IMR-90 (cell line): Measurements from ENCODE around the gene ANO1. TPM values are rescaled to one million over a fixed set of nuclear protein-coding genes. Genes with fewer than 3 reads are reported as not detected.

Experiments
- ATAC-seq: fragments of 200-7000 bp; cut with Tn5 transposase; 2 replicates; pipeline ENCODE4 v1.9.1; 2020; ENCODE audit warnings: low read depth, mild to moderate bottlenecking, moderate library complexity
- BruUV-seq: library from RNA; stranded (reverse); fragments of 400-500 nt; replicated peaks from 2 replicates; lab custom pipeline; 2021; lab: Mats Ljungman, UMichigan
- CTCF ChIA-PET: fragments of 300-600 bp; formaldehyde crosslinking; extraction: SDS; loops from one replicate; lab custom pipeline; 2021; ENCODE audit warnings: antibody characterized with exemption; lab: Yijun Ruan, JAX
- POLR2A ChIA-PET: fragments of 300-600 bp; sonication (Branson Sonifier 250); formaldehyde crosslinking; loops from one replicate; lab custom pipeline; 2022; ENCODE audit warnings: antibody characterized with exemption; ENCODE audit not compliant: unreplicated experiment; lab: Charles Lee
- DNase-seq: peaks from one replicate; pipeline ENCODE4 v3.0.0; 2013
- H2AFZ ChIP-seq: replicated peaks from 2 replicates; pipeline ENCODE3; 2013; ENCODE audit warnings: low read length, mild to moderate bottlenecking; ENCODE audit not compliant: poor library complexity
- H2AK5ac ChIP-seq: 2 replicates; pipeline ENCODE4 v1.6.1; 2013; ENCODE audit warnings: low read depth, low read length, inconsistent platforms
- H2AK9ac ChIP-seq: replicated peaks from 2 replicates; pipeline ENCODE3; 2013; ENCODE audit warnings: mild to moderate bottlenecking, low read depth, low read length, moderate library complexity; ENCODE audit not compliant: poor library complexity
- H2BK120ac ChIP-seq: 2 replicates; pipeline ENCODE4 v1.6.1; 2013; ENCODE audit warnings: low read depth, low read length, inconsistent platforms
- H2BK15ac ChIP-seq: 3 replicates; pipeline ENCODE4 v1.6.1; 2013; ENCODE audit warnings: low read depth, low read length, inconsistent platforms
- H2BK20ac ChIP-seq: 2 replicates; pipeline ENCODE4 v1.6.1; 2013; ENCODE audit warnings: low read depth, mild to moderate bottlenecking, inconsistent platforms, low read length, moderate library complexity
- H2BK5ac ChIP-seq: 2 replicates; pipeline ENCODE4 v1.6.1; 2013; ENCODE audit warnings: mild to moderate bottlenecking, low read depth, low read length, inconsistent platforms; ENCODE audit not compliant: poor library complexity, severe bottlenecking
- H3K14ac ChIP-seq: replicated peaks from 2 replicates; pipeline ENCODE4 v1.6.1; 2013; ENCODE audit warnings: low read depth, low read length, inconsistent platforms
- H3K18ac ChIP-seq: 2 replicates; pipeline ENCODE4 v1.6.1; 2013; ENCODE audit warnings: low read depth, low read length, control low read depth
- H3K23ac ChIP-seq: 2 replicates; pipeline ENCODE4 v1.6.1; 2013; ENCODE audit warnings: low read depth, low read length, inconsistent platforms
- H3K27ac ChIP-seq: 2 replicates; pipeline ENCODE4 v1.5.1; 2013; ENCODE audit warnings: mild to moderate bottlenecking, control low read depth, low read length; ENCODE audit not compliant: insufficient read depth
- H3K27me3 ChIP-seq: 2 replicates; pipeline ENCODE4 v1.6.1; 2013; ENCODE audit warnings: low read length; ENCODE audit not compliant: control insufficient read depth, insufficient read depth
- H3K36me3 ChIP-seq: 2 replicates; pipeline ENCODE4 v1.6.1; 2013; ENCODE audit warnings: low read length, mixed read lengths; ENCODE audit not compliant: control insufficient read depth, insufficient read depth
- H3K4ac ChIP-seq: 2 replicates; pipeline ENCODE4 v1.6.1; 2013; ENCODE audit warnings: low read depth, low read length, inconsistent platforms
- H3K4me1 ChIP-seq: 2 replicates; pipeline ENCODE4 v1.6.1; 2013; ENCODE audit warnings: low read length, mixed read lengths; ENCODE audit not compliant: control insufficient read depth, insufficient read depth
- H3K4me2 ChIP-seq: 2 replicates; pipeline ENCODE4 v1.6.1; 2013; ENCODE audit warnings: low read depth, mild to moderate bottlenecking, control low read depth, low read length, moderate library complexity
- H3K4me3 ChIP-seq: 2 replicates; pipeline ENCODE4 v1.5.1; 2013; ENCODE audit warnings: low read depth, mild to moderate bottlenecking, control low read depth, low read length, moderate library complexity; ENCODE audit not compliant: insufficient read depth
- H3K56ac ChIP-seq: 2 replicates; pipeline ENCODE4 v1.6.1; 2013; ENCODE audit warnings: low read length, inconsistent platforms; ENCODE audit not compliant: insufficient read depth; ENCODE audit errors: extremely low read depth
- H3K79me1 ChIP-seq, 2 experiments: 2 replicates each; pipeline ENCODE4 v1.6.1; 2013; ENCODE audit warnings: low read length in 2 of 2, inconsistent platforms in 1 of 2, low read depth in 1 of 2
- H3K9ac ChIP-seq: 2 replicates; pipeline ENCODE4 v1.6.1; 2013; ENCODE audit warnings: low read depth, low read length, control low read depth
- H3K9me1 ChIP-seq: 2 replicates; pipeline ENCODE4 v1.6.1; 2013; ENCODE audit warnings: low read length, inconsistent platforms; ENCODE audit not compliant: insufficient read depth
- H3K9me3 ChIP-seq: 2 replicates; pipeline ENCODE4 v1.6.1; 2013; ENCODE audit warnings: low read length; ENCODE audit not compliant: control insufficient read depth, insufficient read depth
- H4K20me1 ChIP-seq: 2 replicates; pipeline ENCODE4 v1.6.1; 2013; ENCODE audit warnings: low read length, inconsistent platforms; ENCODE audit not compliant: insufficient read depth
- H4K5ac ChIP-seq: 2 replicates; pipeline ENCODE4 v1.6.1; 2013; ENCODE audit warnings: mild to moderate bottlenecking, low read depth, low read length, control low read depth
- H4K8ac ChIP-seq, 2 experiments: 2 replicates each; pipeline ENCODE4 v1.6.1; 2013; ENCODE audit warnings: low read depth in 2 of 2, low read length in 2 of 2, control low read depth in 1 of 2, inconsistent platforms in 1 of 2
- H4K91ac ChIP-seq: 2 replicates; pipeline ENCODE4 v1.6.1; 2013; ENCODE audit warnings: low read depth, low read length, inconsistent platforms; ENCODE audit not compliant: insufficient read depth
- BHLHE40 ChIP-seq: fragments of 150-350 bp; IDR thresholded peaks from 2 replicates; pipeline ENCODE4 v1.6.1; 2016; ENCODE audit warnings: mild to moderate bottlenecking, low read depth, low read length
- CEBPB ChIP-seq: IDR thresholded peaks from 2 replicates; pipeline ENCODE4 v1.6.1; 2012; ENCODE audit warnings: low read depth, low read length, improper control_type of control experiment
- CHD1 ChIP-seq: IDR thresholded peaks from 2 replicates; pipeline ENCODE4 v1.6.1; 2012; ENCODE audit warnings: low read depth, low read length, improper control_type of control experiment
- CTCF ChIP-seq: conservative IDR thresholded peaks from 2 replicates; pipeline ENCODE4 v1.5.1; 2012; ENCODE audit warnings: mild to moderate bottlenecking, low read depth, low read length, improper control_type of control experiment
- ELK1 ChIP-seq: fragments of 150-350 bp; IDR thresholded peaks from 2 replicates; pipeline ENCODE4 v1.6.1; 2016; ENCODE audit warnings: low read depth, mild to moderate bottlenecking, low read length, moderate library complexity, borderline replicate concordance
- FOS ChIP-seq: fragments of 150-350 bp; IDR thresholded peaks from 2 replicates; pipeline ENCODE4 v1.6.1; 2016; ENCODE audit warnings: low read depth, low read length
- MAZ ChIP-seq: IDR thresholded peaks from 2 replicates; pipeline ENCODE4 v1.6.1; 2012; ENCODE audit warnings: low read depth, mild to moderate bottlenecking, low read length, improper control_type of control experiment, moderate library complexity, borderline replicate concordance
- MXI1 ChIP-seq: IDR thresholded peaks from 2 replicates; pipeline ENCODE4 v1.6.1; 2012; ENCODE audit warnings: low read depth, mild to moderate bottlenecking, low read length, moderate library complexity, borderline replicate concordance
- NFE2L2 ChIP-seq: fragments of 150-350 bp; IDR thresholded peaks from 2 replicates; pipeline ENCODE4 v1.6.1; 2016; ENCODE audit warnings: low read depth, mild to moderate bottlenecking, low read length
- POLR2A ChIP-seq: IDR thresholded peaks from 2 replicates; pipeline ENCODE4 v1.6.1; 2012; ENCODE audit warnings: mild to moderate bottlenecking, low read depth, low read length
- RAD21 ChIP-seq: IDR thresholded peaks from 2 replicates; pipeline ENCODE4 v1.6.1; 2012; ENCODE audit warnings: low read length, improper control_type of control experiment
- RCOR1 ChIP-seq: IDR thresholded peaks from 2 replicates; pipeline ENCODE4 v1.6.1; 2012; ENCODE audit warnings: mild to moderate bottlenecking, low read length, improper control_type of control experiment; ENCODE audit not compliant: insufficient replicate concordance
- RFX5 ChIP-seq: IDR thresholded peaks from 2 replicates; pipeline ENCODE4 v1.8.0; 2012; ENCODE audit warnings: low read depth, mild to moderate bottlenecking, low read length, moderate library complexity
- SMC3 ChIP-seq: fragments of 150-350 bp; IDR thresholded peaks from 2 replicates; pipeline ENCODE4 v1.6.1; 2016; ENCODE audit warnings: low read depth, mild to moderate bottlenecking, antibody characterized with exemption, low read length, moderate library complexity
- WGBS, 2 experiments: methylation state at CpG; one replicate each; pipeline versions ENCODE4 v1.1.5 to v1.1.7; 2013; ENCODE audit warnings: missing lambda C conversion rate in 2 of 2; ENCODE audit not compliant: insufficient read length in 1 of 2; ENCODE audit errors: extremely low coverage in 2 of 2; 5-methylcytosine and 5-hydroxymethylcytosine counted together
- dilution Hi-C: fragments of 300-500 bp; cut with HindIII; formaldehyde crosslinking; loops from one replicate; pipeline ENCODE4 v1.14.3; 2018; ENCODE audit warnings: low sequenced_read_pairs; ENCODE audit not compliant: unreplicated experiment
- in situ Hi-C: fragments of 300-500 bp; cut with MboI; formaldehyde crosslinking; loops from 3 replicates; pipeline ENCODE4 v1.14.3; 2019; ENCODE audit warnings: low sequenced_read_pairs, inconsistent platforms, mixed read lengths
- intact Hi-C: fragments of 100-400 bp; cut with micrococcal nuclease; formaldehyde crosslinking; loops from 2 replicates; pipeline ENCODE4 v1.10.0; 2022
- polyA plus RNA-seq, 3 experiments: library from polyadenylated mRNA; depleted of rRNA; stranded (reverse); fragments of >200 nt; gene quantifications; 2 replicates each; pipeline ENCODE4 v1.2.3, GENCODE V29; 2012; ENCODE audit warnings: low replicate concordance in 1 of 3
- total RNA-seq: library from RNA; depleted of rRNA; stranded (reverse); fragments of >200 nt; gene quantifications from 2 replicates; pipeline ENCODE4 v1.2.3, GENCODE V29; 2012

Gene ANO1
- total and polyA plus RNA-seq, 2 of the 4 experiments (the other 2 are of a cell fraction), result 4.1 to 10.7 TPM

GRCh38 chr11:70159627-70160570 lies 81.8 kb downstream of the ANO1 start:
- no peak overlapping the region for H3K18ac ChIP-seq
- no peak overlapping the region for H4K8ac ChIP-seq
- no peak overlapping the region for H3K4ac ChIP-seq
- peak; percentile 47 for DNase-seq
- H3K23ac ChIP-seq, result no peak overlapping the region
- intact Hi-C loops, result no loop called here
- no peak overlapping the region for H2BK20ac ChIP-seq
- H3K56ac ChIP-seq, result no peak overlapping the region
- ChIA-PET POLR2A (no interaction called here), CTCF (no interaction called here)
- H3K9ac ChIP-seq, result no peak overlapping the region
- H3K9me3 ChIP-seq, result no peaks in the 10 kb centered on the region
- in situ Hi-C loops, result no loop called here
- no peaks in the 10 kb centered on the region for H4K20me1 ChIP-seq
- peaks cover 2% of the 10 kb centered on the region; the same call in 1 of the 2 replicates for H3K4me1 ChIP-seq
- peak overlapping the region; percentile 46 for H2AFZ ChIP-seq
- H3K4me3 ChIP-seq, result no peak overlapping the region
- no peak overlapping the region for H3K4me2 ChIP-seq
- no peak overlapping the region for H2BK15ac ChIP-seq
- no peak overlapping the region for H2AK5ac ChIP-seq
- dilution Hi-C loops, result loop anchor here (25.0 kb wide), 1 partner anchor 248 kb away; no protein-coding TSS in a partner anchor
- BruUV-seq, result no TSS peak
- H3K27me3 ChIP-seq, result no peaks in the 10 kb centered on the region
- H2BK120ac ChIP-seq, result no peak overlapping the region
- H3K27ac ChIP-seq, result no peak overlapping the region
- no peak for ATAC-seq
- H3K36me3 ChIP-seq, result peaks cover 3% of the 10 kb centered on the region; the same call in 1 of the 2 replicates
- 71% methylated on average over 13 of the region's 24 CpGs; no CpG with 5 or more reads in 1 of the 2 experiments for WGBS, 2 experiments
- no peaks in the 10 kb centered on the region for H3K79me1 ChIP-seq
- H4K5ac ChIP-seq, result no peak overlapping the region
- H2AK9ac ChIP-seq, result no peak overlapping the region
- no peak overlapping the region for H2BK5ac ChIP-seq
- H3K14ac ChIP-seq, result no peak overlapping the region
- no peak overlapping the region for H4K91ac ChIP-seq
- H3K9me1 ChIP-seq, result no peaks in the 10 kb centered on the region
- TF ChIP-seq NFE2L2 (no peak), BHLHE40 (no peak), FOS (no peak), RCOR1 (no peak), ELK1 (no peak), POLR2A (no peak), RAD21 (no peak), SMC3 (no peak), RFX5 (no peak), CEBPB (no peak), MAZ (no peak), MXI1 (no peak), CTCF (no peak), CHD1 (no peak)
